K562 (cell line): ENCODE results near the gene NAP1L4. TPM values are rescaled to one million over a fixed set of nuclear protein-coding genes. Genes with fewer than 3 reads are reported as not detected.

Experiments used
- BRD9 ChIP-seq: fragments of 450-650 bp; IDR thresholded peaks from 2 replicates; pipeline ENCODE4 v1.6.1; 2018; ENCODE audit warnings: low read depth; ENCODE audit not compliant: partially characterized antibody
- EP400 ChIP-seq: fragments of 450-650 bp; IDR thresholded peaks from 2 replicates; pipeline ENCODE4 v1.6.1; 2017; ENCODE audit warnings: antibody characterized with exemption, mild to moderate bottlenecking, moderate library complexity
- HDAC1 ChIP-seq, 2 experiments: fragments of 450-650 bp; IDR thresholded peaks; 2 replicates each; pipeline ENCODE4 v1.6.1; 2016 to 2017; ENCODE audit warnings: inconsistent platforms in 1 of 2, mild to moderate bottlenecking in 1 of 2, moderate library complexity in 1 of 2
- JUN ChIP-seq, 2 experiments: sonication (generic) in 1 of 2; formaldehyde crosslinking in 1 of 2; IDR thresholded peaks; 2 replicates each; pipeline versions ENCODE4 v1.6.1 to v1.8.0; 2012 to 2022; ENCODE audit warnings: borderline replicate concordance in 2 of 2, mild to moderate bottlenecking in 2 of 2, improper control_type of control experiment in 1 of 2, low read depth in 1 of 2, low read length in 1 of 2, missing genetic modification reagents in 1 of 2
- LEF1 ChIP-seq: fragments of 450-650 bp; IDR thresholded peaks from 2 replicates; pipeline ENCODE4 v1.6.1; 2016; ENCODE audit warnings: mild to moderate bottlenecking
- MNT ChIP-seq, 2 experiments: fragments of 450-650 bp; conservative IDR thresholded peaks; 2 replicates each; pipeline ENCODE4 v1.6.1; 2017; ENCODE audit warnings: mild to moderate bottlenecking in 2 of 2, moderate library complexity in 2 of 2
- NFRKB ChIP-seq: fragments of 450-650 bp; IDR thresholded peaks from 2 replicates; pipeline ENCODE4 v1.6.1; 2016; ENCODE audit warnings: low read depth
- NR1H2 ChIP-seq: sonication (generic); formaldehyde crosslinking; IDR thresholded peaks from 2 replicates; pipeline ENCODE4 v1.4.0; 2020; ENCODE audit warnings: mild to moderate bottlenecking, missing genetic modification reagents
- PHTF2 ChIP-seq: fragments of 250-450 bp; sonication (Bioruptor Pico); IDR thresholded peaks from 2 replicates; pipeline ENCODE4 v1.5.0; 2021; ENCODE audit warnings: mild to moderate bottlenecking
- RAD51 ChIP-seq: fragments of 450-650 bp; IDR thresholded peaks from 2 replicates; pipeline ENCODE4 v1.7.1; 2016; ENCODE audit warnings: low read depth, mild to moderate bottlenecking, borderline replicate concordance
- ZNF316 ChIP-seq: fragments of 450-650 bp; IDR thresholded peaks from 2 replicates; pipeline ENCODE4 v1.6.1; 2016
- ZNF592 ChIP-seq: fragments of 450-650 bp; IDR thresholded peaks from 2 replicates; pipeline ENCODE4 v1.6.1; 2017; ENCODE audit warnings: antibody characterized with exemption, mild to moderate bottlenecking
- polyA plus RNA-seq, 8 experiments: library from polyadenylated mRNA; depleted of rRNA in 4 of 8; stranded (reverse) in 5 of 8; unstranded in 3 of 8; fragments of >200 nt; fragmentation: Nextera tagmentation in 2 of 8; fragmentation: Illumina TruSeq in 1 of 8; extraction: Ambion mirVana in 2 of 8; extraction: Trizol in 1 of 8; gene quantifications; 2 replicates each; pipeline versions ENCODE4 v1.2.1 to v1.2.3, GENCODE V29; 2011 to 2014; ENCODE audit warnings: inconsistent platforms in 1 of 8, missing spikeins in 1 of 8
- total RNA-seq, 7 experiments: library from RNA; depleted of rRNA in 6 of 7; stranded (reverse); fragments of >200 nt in 6 of 7; fragmentation: Illumina TruSeq in 2 of 7; extraction: Trizol in 2 of 7; gene quantifications; 2 replicates each; pipeline versions ENCODE4 v1.2.1 to v1.2.3, GENCODE V29; 2011 to 2021; ENCODE audit warnings: low replicate concordance in 1 of 7

Gene NAP1L4
- total and polyA plus RNA-seq, 9 of the 15 experiments (the other 6 are each of a cell fraction or from before 2014, with no cell fraction given): 34.1 to 237 (median 179) TPM

GRCh38 chr11:2929950-2930703, 62.0 kb downstream of the NAP1L4 start (continued):
- TF ChIP-seq MNT (conservative IDR thresholded peaks at IDR 0.05) (peak; percentile 82 to 86), NR1H2 (no peak; the same call in 1 of the 2 replicates), EP400 (peak; percentile 67), PHTF2 (CRISPR knock-in tag) (no peak), BRD9 (peak; percentile 31), ZNF592 (peak; percentile 50; the same call in 1 of the 2 replicates), ZNF316 (peak; percentile 71), RAD51 (peak; percentile 29; the same call in 1 of the 2 replicates), HDAC1 (IDR thresholded peaks at IDR 0.05) (peak; percentile 14 to 78; a peak in 2 of 4 replicates), LEF1 (0 out of 2 replicates have a peak, but pooled peaks have one; percentile 40), NFRKB (peak; percentile 53), JUN (IDR thresholded peaks at IDR 0.05; ENCODE audit: borderline replicate concordance, low read depth, low read length) (no peak), JUN (CRISPR knock-in tag; IDR thresholded peaks at IDR 0.05; ENCODE audit: borderline replicate concordance) (0 out of 2 replicates have a peak, but pooled peaks have one; percentile 24)
